H9 (cell line): ENCODE data around the gene PROX1. TPM values are rescaled to one million over a fixed set of nuclear protein-coding genes. Genes with fewer than 3 reads are reported as not detected.

Experiments
- DNase-seq: peaks from one replicate; pipeline ENCODE4 v3.0.0-alpha.2; 2017
- H2AFZ ChIP-seq: one replicate; pipeline ENCODE4 v1.6.1; 2013; ENCODE audit warnings: mild to moderate bottlenecking, low read length, control low read depth, moderate library complexity
- H2AK5ac ChIP-seq: 2 replicates; pipeline ENCODE4 v1.6.1; 2013; ENCODE audit warnings: low read length, control low read depth, mixed read lengths; ENCODE audit not compliant: insufficient read length
- H2BK120ac ChIP-seq: one replicate; pipeline ENCODE4 v1.6.1; 2013; ENCODE audit warnings: low read depth, mild to moderate bottlenecking, low read length, control low read depth, inconsistent platforms; ENCODE audit not compliant: poor library complexity, severe bottlenecking
- H2BK12ac ChIP-seq: 2 replicates; pipeline ENCODE4 v1.6.1; 2013; ENCODE audit warnings: low read length, control low read depth, mixed read lengths, low read depth; ENCODE audit not compliant: insufficient read length
- H2BK15ac ChIP-seq: 2 replicates; pipeline ENCODE4 v1.6.1; 2013; ENCODE audit warnings: low read depth, low read length, control low read depth
- H2BK20ac ChIP-seq: one replicate; pipeline ENCODE4 v1.6.1; 2013; ENCODE audit warnings: low read depth, mild to moderate bottlenecking, low read length, control low read depth, inconsistent platforms; ENCODE audit not compliant: poor library complexity, severe bottlenecking
- H2BK5ac ChIP-seq: 2 replicates; pipeline ENCODE4 v1.6.1; 2013; ENCODE audit warnings: low read length, control low read depth, mixed read lengths; ENCODE audit not compliant: insufficient read length
- H3K14ac ChIP-seq: 2 replicates; pipeline ENCODE4 v1.6.1; 2013; ENCODE audit warnings: low read length, control low read depth; ENCODE audit not compliant: insufficient read depth
- H3K18ac ChIP-seq: 2 replicates; pipeline ENCODE4 v1.6.1; 2013; ENCODE audit warnings: low read depth, mild to moderate bottlenecking, mixed read lengths, low read length, control low read depth; ENCODE audit not compliant: insufficient read length
- H3K23ac ChIP-seq: 2 replicates; pipeline ENCODE4 v1.6.1; 2013; ENCODE audit warnings: low read length, control low read depth, mixed read lengths, low read depth; ENCODE audit not compliant: insufficient read length
- H3K23me2 ChIP-seq: 2 replicates; pipeline ENCODE4 v1.6.1; 2013; ENCODE audit warnings: low read depth, mild to moderate bottlenecking, mixed read lengths, low read length, control low read depth; ENCODE audit not compliant: insufficient read length, poor library complexity, severe bottlenecking
- H3K27ac ChIP-seq: 2 replicates; pipeline ENCODE4 v1.5.1; 2013; ENCODE audit warnings: low read length, control low read depth, mixed read lengths, low read depth; ENCODE audit not compliant: insufficient read length
- H3K27me3 ChIP-seq: 2 replicates; pipeline ENCODE4 v1.6.1; 2013; ENCODE audit warnings: low read length, control low read depth, inconsistent platforms; ENCODE audit not compliant: insufficient read depth
- H3K4ac ChIP-seq: 2 replicates; pipeline ENCODE4 v1.6.1; 2013; ENCODE audit warnings: low read depth, mild to moderate bottlenecking, control low read depth, inconsistent platforms, low read length, moderate library complexity
- H3K4me1 ChIP-seq: 2 replicates; pipeline ENCODE4 v1.6.1; 2013; ENCODE audit warnings: low read length, control low read depth, inconsistent platforms; ENCODE audit not compliant: insufficient read depth
- H3K4me2 ChIP-seq: 2 replicates; pipeline ENCODE4 v1.6.1; 2013; ENCODE audit warnings: low read length, control low read depth, mixed read lengths; ENCODE audit not compliant: insufficient read length, insufficient read depth
- H3K56ac ChIP-seq: 2 replicates; pipeline ENCODE4 v1.6.1; 2013; ENCODE audit warnings: low read depth, mild to moderate bottlenecking, mixed read lengths, low read length, control low read depth; ENCODE audit not compliant: insufficient read length
- H3K79me1 ChIP-seq: 2 replicates; pipeline ENCODE4 v1.6.1; 2013; ENCODE audit warnings: low read depth, mild to moderate bottlenecking, moderate library complexity, low read length, control low read depth, inconsistent platforms; ENCODE audit not compliant: insufficient read depth, poor library complexity, severe bottlenecking
- H3K79me2 ChIP-seq: 2 replicates; pipeline ENCODE4 v1.6.1; 2013; ENCODE audit warnings: low read length, control low read depth, inconsistent platforms; ENCODE audit not compliant: insufficient read depth
- H3K9ac ChIP-seq: 2 replicates; pipeline ENCODE4 v1.6.1; 2013; ENCODE audit warnings: low read length, control low read depth, mixed read lengths; ENCODE audit not compliant: insufficient read length; ENCODE audit errors: extremely low read depth
- H3K9me3 ChIP-seq: one replicate; pipeline ENCODE4 v1.6.1; 2013; ENCODE audit warnings: low read depth, low read length, inconsistent platforms; ENCODE audit not compliant: control insufficient read depth
- H3T11ph ChIP-seq: one replicate; pipeline ENCODE4 v1.6.1; 2013; ENCODE audit warnings: mild to moderate bottlenecking, low read length, control low read depth, inconsistent platforms
- H4K20me1 ChIP-seq: one replicate; pipeline ENCODE4 v1.6.1; 2013; ENCODE audit not compliant: control insufficient read depth, insufficient read length, insufficient read depth
- H4K5ac ChIP-seq: 2 replicates; pipeline ENCODE4 v1.6.1; 2013; ENCODE audit warnings: low read depth, mild to moderate bottlenecking, mixed read lengths, low read length, control low read depth; ENCODE audit not compliant: insufficient read length
- H4K8ac ChIP-seq: replicated peaks from 2 replicates; pipeline ENCODE4 v1.6.1; 2013; ENCODE audit warnings: low read length, control low read depth, mixed read lengths, low read depth; ENCODE audit not compliant: insufficient read length
- H4K91ac ChIP-seq: 2 replicates; pipeline ENCODE4 v1.6.1; 2013; ENCODE audit warnings: low read depth, mild to moderate bottlenecking, moderate library complexity, mixed read lengths, low read length, control low read depth; ENCODE audit not compliant: insufficient read length
- H3K27ac Mint-ChIP-seq, 3 experiments: 2 replicates in 2 of 3; 3 replicates in 1 of 3; pipeline ENCODE4 v1.8.0; 2020 to 2021; ENCODE audit warnings: mixed read lengths in 3 of 3, mild to moderate bottlenecking in 1 of 3, moderate library complexity in 1 of 3
- H3K27me3 Mint-ChIP-seq: 2 replicates; pipeline ENCODE4 v1.8.0; 2021; ENCODE audit warnings: low read depth, mild to moderate bottlenecking, moderate library complexity, mixed read lengths
- H3K36me3 Mint-ChIP-seq, 3 experiments: 2 replicates in 2 of 3; 3 replicates in 1 of 3; pipeline ENCODE4 v1.8.0; 2020 to 2021; ENCODE audit warnings: low read depth in 3 of 3, mixed read lengths in 3 of 3; ENCODE audit not compliant: insufficient read depth in 1 of 3
- H3K4me1 Mint-ChIP-seq, 2 experiments: 2 replicates each; pipeline ENCODE4 v1.8.0; 2020; ENCODE audit warnings: mixed read lengths in 2 of 2
- H3K4me3 Mint-ChIP-seq, 2 experiments: 2 replicates in 1 of 2; 3 replicates in 1 of 2; pipeline ENCODE4 v1.8.0; 2020 to 2021; ENCODE audit warnings: mild to moderate bottlenecking in 2 of 2, mixed read lengths in 2 of 2, moderate library complexity in 1 of 2
- H3K9me3 Mint-ChIP-seq, 2 experiments: 2 replicates in 1 of 2; 3 replicates in 1 of 2; pipeline ENCODE4 v1.8.0; 2020; ENCODE audit warnings: mild to moderate bottlenecking in 2 of 2, mixed read lengths in 2 of 2, moderate library complexity in 1 of 2
- WGBS: extraction: QIAGEN DNeasy Blood & Tissue Kit; methylation state at CpG from one replicate; pipeline ENCODE4 v1.1.7; 2013; ENCODE audit warnings: missing lambda C conversion rate, low lambda C conversion rate, mixed read lengths; ENCODE audit not compliant: insufficient read length; ENCODE audit errors: extremely low coverage; 5-methylcytosine and 5-hydroxymethylcytosine counted together
- total RNA-seq: library from RNA; stranded (reverse); gene quantifications from 2 replicates; pipeline ENCODE4 v1.2.1, GENCODE V29; 2021
- TF ChIP-seq, protein P1 (sequence below): fragments of 200-600 bp; sonication (generic); conservative IDR thresholded peaks from 3 replicates; pipeline ENCODE4 v1.8.0; 2021; ENCODE audit warnings: antibody characterized with exemption, mild to moderate bottlenecking

PROX1 gene
- total RNA-seq, 1 experiment from 2014 or later, result 0.72 TPM

- Histone ChIP-seq H4K20me1 (no peaks in the 10 kb centered on the region), H2BK5ac (no peak overlapping the region), H4K91ac (no peak overlapping the region), H3K18ac (no peak overlapping the region), H2AK5ac (no peak overlapping the region), H2BK120ac (no peak overlapping the region), H3K9me3 (no peaks in the 10 kb centered on the region), H3K56ac (no peak overlapping the region), H3K9ac (no peak overlapping the region), H2BK15ac (no peak overlapping the region), H4K5ac (no peak overlapping the region), H2AFZ (no peak overlapping the region), H2BK12ac (no peak overlapping the region), H3K23me2 (no peaks in the 10 kb centered on the region), H3K23ac (no peak overlapping the region), H3K79me2 (no peaks in the 10 kb centered on the region), H3T11ph (no peak overlapping the region), H3K79me1 (no peaks in the 10 kb centered on the region), H3K4me2 (no peak overlapping the region), H3K4me1 (no peaks in the 10 kb centered on the region), H4K8ac (no peak overlapping the region), H3K27me3 (no peaks in the 10 kb centered on the region; the same call in 1 of the 2 replicates), H3K14ac (no peak overlapping the region), H2BK20ac (no peak overlapping the region), H3K27ac (no peak overlapping the region), H3K4ac (no peak overlapping the region)
- Mint-ChIP-seq H3K36me3 (peaks cover 0 to 2% (median 0%) of the 10 kb centered on the region in 3 experiments; a peak in 2 of 7 replicates), H3K9me3 (no peaks in the 10 kb centered on the region; a peak in 1 of 5 replicates), H3K4me3 (no peak overlapping the region), H3K27ac (no peak overlapping the region), H3K4me1 (peaks cover 2 to 6% of the 10 kb centered on the region in 2 experiments; a peak in 1 of 4 replicates), H3K27me3 (0 out of 2 replicates have a peak, but pooled peaks cover 1% of the 10 kb centered on the region)
- WGBS, result no CpG with 5 or more reads among the region's 3 CpGs
- TF ChIP-seq, protein P1, sequence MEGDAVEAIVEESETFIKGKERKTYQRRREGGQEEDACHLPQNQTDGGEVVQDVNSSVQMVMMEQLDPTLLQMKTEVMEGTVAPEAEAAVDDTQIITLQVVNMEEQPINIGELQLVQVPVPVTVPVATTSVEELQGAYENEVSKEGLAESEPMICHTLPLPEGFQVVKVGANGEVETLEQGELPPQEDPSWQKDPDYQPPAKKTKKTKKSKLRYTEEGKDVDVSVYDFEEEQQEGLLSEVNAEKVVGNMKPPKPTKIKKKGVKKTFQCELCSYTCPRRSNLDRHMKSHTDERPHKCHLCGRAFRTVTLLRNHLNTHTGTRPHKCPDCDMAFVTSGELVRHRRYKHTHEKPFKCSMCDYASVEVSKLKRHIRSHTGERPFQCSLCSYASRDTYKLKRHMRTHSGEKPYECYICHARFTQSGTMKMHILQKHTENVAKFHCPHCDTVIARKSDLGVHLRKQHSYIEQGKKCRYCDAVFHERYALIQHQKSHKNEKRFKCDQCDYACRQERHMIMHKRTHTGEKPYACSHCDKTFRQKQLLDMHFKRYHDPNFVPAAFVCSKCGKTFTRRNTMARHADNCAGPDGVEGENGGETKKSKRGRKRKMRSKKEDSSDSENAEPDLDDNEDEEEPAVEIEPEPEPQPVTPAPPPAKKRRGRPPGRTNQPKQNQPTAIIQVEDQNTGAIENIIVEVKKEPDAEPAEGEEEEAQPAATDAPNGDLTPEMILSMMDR, result no peak
- no peak for DNase-seq
These were observed 47.9 kb upstream of the PROX1 start for GRCh38 chr1:213939888-213940287.
